PC-3 (cell line): ENCODE results near the gene OR2J1. TPM values are rescaled to one million over a fixed set of nuclear protein-coding genes. Genes with fewer than 3 reads are reported as not detected.

ENCODE experiments used
- ATAC-seq: fragments of 200-7000 bp; cut with Tn5 transposase; 2 replicates; pipeline ENCODE4 v1.9.1; 2020; ENCODE audit warnings: mild to moderate bottlenecking, moderate library complexity
- BruUV-seq: library from RNA; stranded (reverse); fragments of 400-500 nt; replicated peaks from 2 replicates; lab custom pipeline; 2021; lab: Mats Ljungman, UMichigan
- CTCF ChIA-PET: fragments of 300-600 bp; sonication (Branson Sonifier 250); formaldehyde crosslinking; loops from one replicate; lab custom pipeline; 2022; ENCODE audit warnings: antibody characterized with exemption; lab: Charles Lee
- POLR2A ChIA-PET: fragments of 300-600 bp; sonication (Branson Sonifier 250); formaldehyde crosslinking; loops from one replicate; lab custom pipeline; 2022; ENCODE audit warnings: antibody characterized with exemption; ENCODE audit not compliant: unreplicated experiment; lab: Charles Lee
- DNase-seq: peaks from one replicate; pipeline ENCODE4 v3.0.0-alpha.2; 2015
- H2AFZ ChIP-seq: fragments of 300-600 bp; sonication (generic); 2 replicates; pipeline ENCODE4 v1.6.0; 2016; ENCODE audit warnings: antibody characterized with exemption, low read length
- H3F3A ChIP-seq: fragments of 300-600 bp; sonication (generic); one replicate; pipeline ENCODE4 v1.6.0; 2017; ENCODE audit warnings: antibody characterized with exemption, low read length, control low read depth, mild to moderate bottlenecking; ENCODE audit not compliant: unreplicated experiment
- H3K27ac ChIP-seq: fragments of 300-600 bp; sonication (generic); 2 replicates; pipeline ENCODE4 v1.5.1; 2016; ENCODE audit warnings: mild to moderate bottlenecking, low read length
- H3K27me3 ChIP-seq: fragments of 300-600 bp; sonication (generic); 2 replicates; pipeline ENCODE4 v1.6.1; 2016; ENCODE audit warnings: low read length, mixed read lengths
- H3K36me3 ChIP-seq: fragments of 300-600 bp; sonication (generic); 2 replicates; pipeline ENCODE4 v1.6.1; 2016; ENCODE audit warnings: low read depth, mixed run types, low read length, mixed read lengths
- H3K4me1 ChIP-seq: fragments of 300-600 bp; sonication (generic); 2 replicates; pipeline ENCODE4 v1.5.1; 2016; ENCODE audit warnings: low read length; ENCODE audit not compliant: insufficient read depth
- H3K4me2 ChIP-seq: fragments of 300-600 bp; sonication (generic); 2 replicates; pipeline ENCODE4 v1.6.0; 2016; ENCODE audit warnings: low read length
- H3K4me3 ChIP-seq: fragments of 300-600 bp; sonication (generic); 2 replicates; pipeline ENCODE4 v1.5.1; 2016; ENCODE audit warnings: mild to moderate bottlenecking, low read length, mixed read lengths
- H3K79me2 ChIP-seq: fragments of 300-600 bp; sonication (generic); 2 replicates; pipeline ENCODE4 v1.6.1; 2017; ENCODE audit warnings: low read length, mixed read lengths
- H3K9ac ChIP-seq: fragments of 300-600 bp; sonication (generic); 2 replicates; pipeline ENCODE4 v1.6.0; 2016; ENCODE audit warnings: mild to moderate bottlenecking, low read length
- H3K9me2 ChIP-seq: fragments of 300-600 bp; sonication (generic); replicated peaks from 2 replicates; pipeline ENCODE4 v1.6.1; 2016; ENCODE audit warnings: mixed run types, low read length, mixed read lengths
- H3K9me3 ChIP-seq: fragments of 300-600 bp; sonication (generic); 2 replicates; pipeline ENCODE4 v1.6.1; 2016; ENCODE audit warnings: low read length, mixed read lengths
- H4K20me1 ChIP-seq: fragments of 300-600 bp; sonication (generic); 2 replicates; pipeline ENCODE4 v1.6.1; 2016; ENCODE audit warnings: low read length, mixed read lengths
- CTCF ChIP-seq: fragments of 300-600 bp; sonication (generic); conservative IDR thresholded peaks from 2 replicates; pipeline ENCODE4 v1.5.1; 2017; ENCODE audit warnings: antibody characterized with exemption, low read depth, mild to moderate bottlenecking, low read length
- EZH2 ChIP-seq: fragments of 300-600 bp; sonication (generic); IDR thresholded peaks from one replicate; pipeline ENCODE4 v1.6.1; 2017; ENCODE audit warnings: antibody characterized with exemption, mild to moderate bottlenecking, low read length; ENCODE audit not compliant: unreplicated experiment
- EZH2phosphoT487 ChIP-seq: fragments of 300-600 bp; sonication (generic); IDR thresholded peaks from 2 replicates; pipeline ENCODE4 v1.6.1; 2018; ENCODE audit warnings: mild to moderate bottlenecking, antibody characterized with exemption, low read length, borderline replicate concordance
- intact Hi-C: fragments of 100-400 bp; cut with micrococcal nuclease; formaldehyde crosslinking; loops from 2 replicates; pipeline ENCODE4 v1.9.0; 2023
- total RNA-seq: library from RNA; depleted of rRNA; stranded (reverse); fragments of >200 nt; gene quantifications from 2 replicates; pipeline ENCODE4 v1.2.3, GENCODE V29; 2014

OR2J1 gene
- total RNA-seq, 1 experiment from 2014 or later = not detected

DNA sequence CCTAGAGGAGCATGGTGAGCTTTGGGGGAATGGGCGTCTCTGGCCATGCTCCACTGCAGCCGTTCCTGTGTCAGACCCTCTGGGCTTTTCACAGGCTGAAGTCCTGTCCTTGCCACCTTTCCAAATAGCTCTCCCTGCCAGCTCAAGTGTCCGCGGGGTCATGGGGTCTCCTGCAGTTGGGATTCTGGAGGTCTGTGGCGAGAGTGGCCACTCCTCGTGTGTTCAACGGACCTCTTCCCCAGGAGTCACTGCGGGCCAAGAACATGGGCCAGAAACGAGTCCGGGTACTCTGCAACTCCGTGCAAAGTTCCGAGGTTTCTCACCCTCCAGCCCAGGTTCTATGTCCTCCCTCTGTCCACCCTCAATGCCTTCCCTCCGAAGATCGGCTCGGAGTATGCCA lies 16.8 kb upstream of the OR2J1 start:
- Histone ChIP-seq H3K36me3 (no peaks in the 10 kb centered on the region), H3K9me3 (no peaks in the 10 kb centered on the region), H2AFZ (no peak overlapping the region), H4K20me1 (no peaks in the 10 kb centered on the region), H3K4me1 (no peaks in the 10 kb centered on the region), H3K9ac (no peak overlapping the region), H3K79me2 (no peaks in the 10 kb centered on the region), H3K4me2 (no peak overlapping the region), H3K27me3 (peaks cover 33% of the 10 kb centered on the region), H3K9me2 (0 out of 2 replicates have a peak, but pooled peaks cover 5% of the 10 kb centered on the region), H3F3A (no peaks in the 10 kb centered on the region), H3K27ac (no peak overlapping the region), H3K4me3 (no peak overlapping the region)
- DNase-seq (no peak), ATAC-seq (no peak)
- intact Hi-C loops = no loop called here
- CTCF ChIA-PET = no interaction called here
- POLR2A ChIA-PET = no interaction called here
- TF ChIP-seq CTCF = no peak
- TF ChIP-seq EZH2phosphoT487 = no peak
- TF ChIP-seq EZH2 = no peak
- no TSS peak for BruUV-seq

DNA sequence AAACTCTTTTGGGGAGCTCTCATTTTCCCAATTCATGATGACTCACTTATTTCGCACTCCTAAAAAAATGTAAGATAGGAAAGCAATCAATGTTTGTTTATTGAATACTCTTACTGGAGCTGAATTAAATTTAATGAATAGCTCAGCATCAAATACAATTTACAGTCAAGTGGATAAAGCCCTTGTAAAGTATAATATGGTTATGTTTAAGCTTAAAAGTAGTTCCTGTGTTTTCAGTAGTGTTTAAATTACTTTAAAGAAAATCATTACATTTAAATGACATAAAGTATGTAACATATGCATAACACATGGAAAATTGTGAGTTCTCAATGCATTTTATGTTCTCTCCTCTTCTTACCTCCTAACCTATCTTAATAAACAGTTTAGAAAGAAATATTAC lies 12.1 kb upstream of the OR2J1 start, which contains the start of gene OR2B3:
Gene OR2B3, minus strand, starts transcription at position 101 of the 400 bp plus-strand sequence. Its CDS starts 65 bp downstream, at position 36.
- ATAC-seq (no peak), DNase-seq (no peak)
- Histone ChIP-seq H3K4me2 (no peak within 1 kb of the TSS), H3K27ac (no peak within 1 kb of the TSS), H3F3A (no peaks in the 10 kb centered on the region), H3K36me3 (no peaks in the 10 kb centered on the region), H3K27me3 (peaks cover 33% of the 10 kb centered on the region), H3K4me3 (no peak within 1 kb of the TSS), H3K4me1 (no peaks in the 10 kb centered on the region), H3K9ac (no peak within 1 kb of the TSS), H3K9me2 (0 out of 2 replicates have a peak, but pooled peaks cover 5% of the 10 kb centered on the region), H3K79me2 (no peaks in the 10 kb centered on the region), H2AFZ (no peak within 1 kb of the TSS), H3K9me3 (no peaks in the 10 kb centered on the region), H4K20me1 (no peaks in the 10 kb centered on the region)
- intact Hi-C loops = no loop called here
- no peak for TF ChIP-seq CTCF
- TF ChIP-seq EZH2 = no peak
- no peak for TF ChIP-seq EZH2phosphoT487
- no TSS peak for BruUV-seq
- POLR2A ChIA-PET = no interaction called here
- CTCF ChIA-PET = no interaction called here

DNA sequence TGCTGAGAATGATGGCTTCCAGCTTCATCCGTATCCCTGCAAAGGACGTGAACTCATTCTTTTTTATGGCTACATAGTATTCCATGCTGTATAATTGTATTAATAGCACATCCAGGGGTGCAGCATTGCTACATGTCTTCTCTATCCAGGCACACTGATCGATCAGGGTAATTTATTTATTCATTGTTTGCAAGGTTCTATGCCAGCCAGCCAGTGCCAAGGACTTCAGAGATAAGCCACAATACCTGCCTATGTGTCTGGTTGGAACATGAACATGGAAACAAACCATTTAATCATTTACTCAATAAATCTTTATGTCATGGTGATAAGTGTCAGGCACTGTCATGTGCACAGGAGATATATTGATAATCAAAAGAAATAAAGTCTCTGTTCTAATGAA lies 6.3 kb upstream of the OR2J1 start:
- Histone ChIP-seq H3K4me2 (no peak overlapping the region), H3K79me2 (no peaks in the 10 kb centered on the region), H4K20me1 (no peaks in the 10 kb centered on the region), H3K4me1 (no peaks in the 10 kb centered on the region), H3K27ac (no peak overlapping the region), H3K9ac (no peak overlapping the region), H3K27me3 (peaks cover 4% of the 10 kb centered on the region; the same call in 1 of the 2 replicates), H2AFZ (no peak overlapping the region), H3K4me3 (no peak overlapping the region), H3F3A (no peaks in the 10 kb centered on the region), H3K36me3 (no peaks in the 10 kb centered on the region), H3K9me3 (no peaks in the 10 kb centered on the region), H3K9me2 (no peaks in the 10 kb centered on the region)
- DNase-seq (no peak), ATAC-seq (no peak)
- POLR2A ChIA-PET = no interaction called here
- intact Hi-C loops = no loop called here
- no peak for TF ChIP-seq CTCF
- no peak for TF ChIP-seq EZH2
- no peak for TF ChIP-seq EZH2phosphoT487
- CTCF ChIA-PET = no interaction called here
- no TSS peak for BruUV-seq
